Peyer's patch (tissue), 4 donors: ENCODE results near the gene PTTG1IP.

Experiments
- CTCF ChIP-seq, 6 experiments: fragments of 450-650 bp in 4 of 6; fragments of 200-600 bp in 2 of 6; sonication (generic) in 1 of 6; IDR thresholded peaks; one replicate each; pipeline ENCODE4 v1.5.1; 2017 to 2019; ENCODE audit warnings: antibody characterized with exemption in 6 of 6, mild to moderate bottlenecking in 3 of 6, moderate library complexity in 1 of 6
- POLR2A ChIP-seq, 2 donors: fragments of 450-650 bp; IDR thresholded peaks; one replicate each; pipeline ENCODE4 v1.5.1; 2017; ENCODE audit warnings: antibody characterized with exemption in 2 of 2, mild to moderate bottlenecking in 2 of 2, moderate library complexity in 2 of 2

- TF ChIP-seq CTCF (IDR thresholded peaks at IDR 0.05) (peak; percentile 78 to 87 (median 82)), POLR2A (IDR thresholded peaks at IDR 0.05) (no peak)
Observed at GRCh38 chr21:44892536-44893277, 19.2 kb upstream of the PTTG1IP start.
